Measurements from ENCODE around the gene RBM6. TPM values are rescaled to one million over a fixed set of nuclear protein-coding genes. Genes with fewer than 3 reads are reported as not detected.

RBM6 gene
- total RNA-seq, 1 experiment from 2014 or later = 23.7 TPM

DNA sequence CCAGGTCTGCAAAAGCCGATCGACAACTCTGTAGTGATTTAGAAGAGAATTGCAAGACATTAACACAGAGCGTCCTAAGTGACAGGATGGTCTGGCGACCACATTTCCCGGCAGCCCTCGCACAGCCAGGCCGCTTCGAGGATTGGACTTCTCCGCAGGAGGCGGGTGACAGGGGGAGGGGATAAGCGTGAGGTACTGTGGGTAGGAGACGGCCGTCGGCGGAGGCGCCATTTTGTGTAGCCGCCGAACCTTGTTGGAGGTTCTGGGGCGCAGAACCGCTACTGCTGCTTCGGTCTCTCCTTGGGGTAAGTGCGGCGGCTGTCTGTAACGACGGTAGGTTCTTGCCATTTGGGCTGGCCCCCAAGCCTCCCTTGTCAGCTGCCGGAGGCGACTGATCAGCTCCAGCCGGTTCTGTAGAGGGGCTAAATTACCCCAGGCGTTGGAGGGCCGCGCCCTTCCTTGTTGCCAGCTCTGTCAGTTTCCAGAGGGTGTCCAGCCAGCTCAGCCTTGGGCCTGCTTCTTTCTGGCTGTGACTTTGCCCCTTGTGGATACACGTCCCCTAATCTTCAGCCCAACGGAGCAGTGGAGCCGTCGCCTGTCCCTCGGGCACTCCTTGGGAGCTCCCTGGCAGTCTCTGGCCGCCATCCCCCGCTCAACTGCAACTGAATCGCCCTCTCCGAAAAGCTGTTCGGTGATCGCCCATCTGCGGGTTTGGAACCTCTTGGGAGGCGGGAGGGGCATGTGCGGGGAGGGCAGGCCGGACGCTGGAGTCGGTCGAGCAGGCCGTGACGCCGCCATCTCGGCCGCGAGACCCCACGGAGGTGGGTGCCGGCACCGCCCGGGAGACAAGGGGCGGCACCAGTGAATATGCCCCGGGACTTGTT is 149.0 kb downstream of the RBM6 start, which contains the start of gene RBM5:
Gene RBM5, plus strand, starts transcription at position 195 of the 884 bp plus-strand sequence. CDS start 1,516 bp downstream, outside the sequence.
- DNase-seq (ENCODE audit: low spot score) = peak; percentile 78

GRCh38 chr3:50089609-50089945 is 149.6 kb downstream of the RBM6 start:
- peak; percentile 16 for DNase-seq (ENCODE audit: low spot score)

GRCh38 chr3:50090984-50091383 is 151.0 kb downstream of the RBM6 start:
- no peak for DNase-seq (ENCODE audit: low spot score)

DNA sequence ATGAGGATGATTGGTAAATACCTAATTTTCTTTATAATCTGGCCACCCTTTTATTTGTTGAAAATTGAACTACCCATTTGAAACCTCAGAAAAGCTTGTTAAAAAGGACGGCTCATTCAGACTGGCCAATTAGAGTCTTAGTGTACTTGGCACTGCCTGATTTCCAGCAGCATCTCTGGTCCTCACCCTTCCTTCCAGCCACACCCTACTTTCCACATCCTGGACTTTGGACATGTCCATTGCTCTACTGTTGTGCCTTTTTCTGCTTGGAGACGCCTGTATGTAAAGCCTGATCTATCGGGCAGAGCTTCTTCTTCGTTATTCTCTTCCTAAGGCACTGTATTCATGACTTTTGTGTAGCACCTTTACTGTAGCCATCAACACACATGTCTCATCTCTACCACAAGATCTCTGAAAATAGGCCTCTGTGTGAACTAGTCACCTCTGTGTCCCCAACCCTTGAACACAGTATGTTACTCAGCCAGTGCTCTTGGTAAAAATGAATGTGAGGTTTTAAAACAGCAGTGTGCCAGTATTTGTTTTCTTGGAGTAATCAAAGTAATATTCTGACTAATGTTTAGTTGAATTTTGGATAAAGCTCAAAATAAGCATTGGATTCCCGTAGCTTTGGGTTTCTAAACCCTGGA is 155.5 kb downstream of the RBM6 start:
- DNase-seq (ENCODE audit: low spot score) = no peak

GRCh38 chr3:50100386-50100785 is 160.4 kb downstream of the RBM6 start:
- no peak for DNase-seq (ENCODE audit: low spot score)

- DNase-seq (ENCODE audit: low spot score) = no peak
Measured at GRCh38 chr3:50100956-50101845, 161.3 kb downstream of the RBM6 start.

GRCh38 chr3:50102558-50102957 is 162.6 kb downstream of the RBM6 start:
- DNase-seq (ENCODE audit: low spot score) = no peak

- no peak for DNase-seq (ENCODE audit: low spot score)
Measured at GRCh38 chr3:50111757-50112156, 171.8 kb downstream of the RBM6 start.

GRCh38 chr3:50112462-50112861 is 172.5 kb downstream of the RBM6 start:
- no peak for DNase-seq (ENCODE audit: low spot score)

- DNase-seq (ENCODE audit: low spot score) = no peak
Measured at GRCh38 chr3:50117120-50117519, 177.2 kb downstream of the RBM6 start.

- DNase-seq (ENCODE audit: low spot score) = no peak
Measured at GRCh38 chr3:50118237-50118636, 178.3 kb downstream of the RBM6 start.

DNA sequence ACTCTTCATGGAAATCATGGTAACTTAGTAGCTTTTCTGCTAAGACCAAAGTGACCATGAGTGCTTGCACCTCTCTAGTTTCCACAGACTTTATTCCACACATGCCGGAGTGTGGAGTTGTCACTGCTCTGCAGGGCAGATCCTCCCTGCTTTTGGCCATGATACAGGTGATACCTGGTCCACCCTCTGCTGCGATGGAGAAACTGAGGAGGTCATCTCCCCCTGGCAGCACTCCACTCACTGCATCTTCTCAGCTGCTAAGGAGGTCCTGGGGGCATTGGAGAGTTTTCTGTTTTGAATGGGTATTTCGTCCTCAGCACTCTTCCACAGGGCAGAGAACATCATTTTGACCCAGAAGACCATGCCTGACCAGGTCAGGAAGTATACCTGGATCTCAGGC is 179.8 kb downstream of the RBM6 start:
- no peak for DNase-seq (ENCODE audit: low spot score)

DNA sequence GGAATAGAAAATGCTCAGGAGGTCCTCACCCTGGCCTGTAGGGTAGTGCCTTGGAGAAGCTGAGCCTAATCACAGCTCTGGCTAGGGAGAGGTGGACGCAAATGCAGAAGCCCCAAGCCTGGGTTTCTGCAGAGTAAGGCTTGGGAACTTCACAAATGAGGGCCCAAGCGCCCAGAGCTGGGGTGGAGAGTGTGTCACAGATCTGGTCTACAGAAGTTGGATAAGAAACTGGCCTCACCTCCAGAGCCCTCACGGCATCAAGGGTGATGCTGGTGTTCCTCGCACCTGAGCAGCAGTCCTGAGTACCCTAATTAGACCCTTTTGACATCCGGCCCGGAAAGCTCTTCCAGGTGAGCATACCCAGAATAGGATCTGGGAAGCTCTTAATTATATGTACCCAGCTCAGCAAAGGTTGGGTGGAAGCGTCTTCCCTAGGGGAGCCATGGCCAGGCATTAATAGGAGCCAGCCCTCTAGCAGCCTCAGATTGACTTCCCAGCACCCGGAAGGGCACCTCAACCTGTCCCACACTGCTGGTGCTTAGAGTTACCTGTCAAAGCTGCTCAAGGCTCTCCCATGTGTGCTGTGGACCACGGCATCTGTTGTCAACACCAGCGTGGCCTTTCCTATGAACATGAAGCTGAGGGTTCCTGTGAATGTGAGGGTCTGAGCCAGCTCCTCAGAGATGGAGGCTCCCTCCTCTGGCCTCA is 180.6 kb downstream of the RBM6 start:
- DNase-seq (ENCODE audit: low spot score) = no peak

DNA sequence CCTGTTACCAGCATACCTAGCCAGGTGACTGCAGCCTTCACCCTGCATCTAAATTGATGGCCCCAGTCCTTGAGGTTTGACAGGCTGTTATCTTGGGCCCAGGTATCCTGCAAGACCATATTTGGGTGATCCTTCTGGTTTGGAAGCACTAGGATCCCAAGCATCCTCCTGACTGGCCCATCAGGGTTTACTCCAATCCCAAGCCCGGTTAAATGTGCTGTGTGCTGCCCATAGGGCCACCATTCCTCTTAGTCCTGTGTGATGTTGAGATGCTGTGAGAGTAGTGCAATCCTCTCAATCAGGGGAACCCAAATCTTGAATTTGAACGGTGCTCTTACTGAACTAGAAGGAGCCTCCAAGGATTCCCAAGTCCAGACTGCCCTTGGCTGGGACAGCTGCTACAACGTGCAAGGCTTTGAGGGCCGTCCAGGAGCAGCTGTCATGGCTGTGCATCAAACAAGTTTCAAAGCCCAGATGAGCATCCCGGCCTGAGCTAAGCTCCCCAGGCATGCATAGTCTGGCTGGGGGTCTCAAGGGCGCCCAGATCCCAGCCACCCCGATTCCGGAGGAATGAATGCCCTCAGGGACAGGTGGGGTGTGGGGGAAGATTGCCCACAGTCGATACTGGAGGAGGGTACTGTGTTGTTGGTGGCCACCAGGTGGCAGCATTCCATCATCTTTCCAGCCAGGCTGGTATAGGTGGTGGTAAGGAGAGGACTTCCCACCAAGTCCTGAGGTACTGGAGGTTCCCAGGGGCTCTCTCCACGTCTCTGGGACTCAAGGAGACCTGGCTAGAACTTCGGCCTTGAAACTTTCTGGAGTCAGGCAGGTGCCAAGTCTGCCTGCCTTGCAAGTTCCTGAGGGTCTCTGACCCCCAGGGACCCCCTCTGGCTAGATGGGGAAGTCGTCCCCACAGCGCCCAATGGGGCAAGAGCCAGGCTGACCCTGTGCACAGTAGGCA is 181.4 kb downstream of the RBM6 start:
- peak; percentile 81 for DNase-seq (ENCODE audit: low spot score)

DNA sequence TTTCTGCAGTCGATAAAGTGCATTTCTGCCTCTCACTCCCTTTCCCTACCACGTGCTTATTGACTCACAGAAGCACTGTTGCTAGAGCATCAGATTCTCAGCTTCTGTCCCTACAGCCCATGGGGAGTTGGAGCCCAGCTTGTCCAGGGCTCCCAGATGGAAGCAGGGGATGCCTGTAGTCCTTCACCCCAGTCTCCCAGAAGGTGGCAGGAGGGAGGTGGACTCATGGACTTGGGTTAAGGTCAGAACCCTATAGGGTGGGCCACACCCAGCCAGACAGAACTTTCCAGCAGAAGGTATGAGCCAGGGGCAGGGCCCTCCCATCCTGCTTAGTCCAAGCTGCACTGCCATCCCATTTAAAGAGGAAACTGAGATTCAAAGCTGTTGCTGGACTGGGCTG is 182.1 kb downstream of the RBM6 start:
- no peak for DNase-seq (ENCODE audit: low spot score)

- no peak for DNase-seq (ENCODE audit: low spot score)
Measured at GRCh38 chr3:50122661-50123391, 182.9 kb downstream of the RBM6 start.

DNA sequence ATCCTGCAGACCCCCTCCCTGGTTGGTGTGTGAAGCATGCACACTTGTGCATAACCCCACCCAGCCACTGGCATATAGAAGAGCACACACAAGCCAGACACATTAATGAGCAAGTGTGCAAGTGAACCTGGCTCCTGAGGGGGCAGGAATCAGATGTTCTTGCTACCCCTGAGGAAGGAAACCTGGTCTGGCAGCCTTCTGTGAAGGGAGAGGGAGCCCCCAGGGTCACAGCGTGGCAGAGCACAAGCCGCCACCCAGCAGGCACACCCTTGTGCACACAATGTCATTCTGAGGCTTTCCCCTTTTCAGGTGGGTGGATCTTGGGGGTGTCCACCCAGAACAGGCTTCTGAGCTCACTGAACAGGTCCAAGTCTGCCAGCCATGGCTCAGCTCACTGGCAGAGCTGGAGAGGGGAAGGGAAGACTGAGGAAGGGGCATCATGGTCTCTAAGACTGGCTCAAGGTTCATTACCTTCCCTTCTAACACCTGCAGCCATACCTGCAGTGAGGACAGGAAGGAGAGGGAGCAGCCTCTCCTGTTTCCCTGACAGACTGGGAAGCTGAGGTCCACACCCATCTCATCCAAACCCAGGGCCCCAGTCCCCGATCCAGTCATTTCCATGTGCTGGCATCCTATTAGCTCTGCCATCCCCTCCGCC is 183.6 kb downstream of the RBM6 start:
- no peak for DNase-seq (ENCODE audit: low spot score)

DNA sequence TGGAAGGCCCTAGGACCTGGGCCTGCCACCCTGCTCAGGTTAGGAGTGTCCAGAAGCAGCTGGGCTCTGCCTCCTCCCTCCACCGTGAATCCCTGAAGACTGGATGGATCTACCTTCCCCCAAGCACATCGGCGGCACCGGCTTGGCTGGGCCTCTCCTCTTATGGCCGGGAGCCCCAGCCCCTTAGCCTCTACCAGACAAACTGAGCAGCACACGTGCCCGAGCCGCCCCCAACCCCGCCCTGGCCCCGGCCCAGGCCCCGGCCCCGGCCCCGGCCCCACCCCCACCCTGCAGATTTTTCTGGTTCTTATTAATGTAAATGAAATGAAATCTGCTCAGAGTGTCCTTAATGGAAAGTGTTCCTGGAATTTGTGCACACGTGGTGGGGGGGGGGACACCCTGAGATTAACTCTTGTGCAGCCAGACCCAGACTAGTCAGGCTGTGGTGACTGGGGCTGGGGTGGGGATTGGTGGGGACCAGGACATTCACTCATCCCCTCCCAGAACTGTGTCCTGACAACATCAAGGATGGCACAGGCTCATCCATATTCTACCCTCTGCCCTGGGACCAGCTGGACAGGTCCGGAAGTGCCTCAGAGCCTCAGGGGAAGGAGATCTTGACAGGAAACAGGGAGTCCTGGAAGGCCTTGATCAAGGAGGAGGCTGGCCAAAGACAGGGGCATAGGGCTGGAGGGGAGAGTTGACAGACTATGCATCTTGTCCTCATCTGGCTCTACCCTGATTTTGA is 184.3 kb downstream of the RBM6 start:
- no peak for DNase-seq (ENCODE audit: low spot score)
